NB4 (cell line): ENCODE measurements around the gene PHACTR2.
"Not testable (repeated sequence)": the region's sequence is repeated elsewhere in the genome, so short reads cannot be mapped to it uniquely, and the experiment has no call there.

Experiments used
- DNase-seq: peaks from one replicate; pipeline ENCODE4 v3.0.0; 2010; ENCODE audit warnings: low read depth
- H3K4me3 ChIP-seq: one replicate; pipeline ENCODE4 v1.5.1; 2011; ENCODE audit warnings: mild to moderate bottlenecking, low read depth, low read length, moderate library complexity
- MAX ChIP-seq: IDR thresholded peaks from 2 replicates; pipeline ENCODE4 v1.6.1; 2011; ENCODE audit warnings: low read depth, low read length
- MYC ChIP-seq: IDR thresholded peaks from 2 replicates; pipeline ENCODE4 v1.6.1; 2011; ENCODE audit warnings: low read depth, low read length
- POLR2A ChIP-seq: IDR thresholded peaks from 2 replicates; pipeline ENCODE4 v1.6.1; 2011; ENCODE audit warnings: mild to moderate bottlenecking; ENCODE audit not compliant: insufficient read length; ENCODE audit errors: extremely low read depth
- TF ChIP-seq, protein P1 (sequence below): IDR thresholded peaks from one replicate; pipeline ENCODE4 v1.5.1; 2012; ENCODE audit warnings: low read depth, low read length

PHACTR2 gene

DNA sequence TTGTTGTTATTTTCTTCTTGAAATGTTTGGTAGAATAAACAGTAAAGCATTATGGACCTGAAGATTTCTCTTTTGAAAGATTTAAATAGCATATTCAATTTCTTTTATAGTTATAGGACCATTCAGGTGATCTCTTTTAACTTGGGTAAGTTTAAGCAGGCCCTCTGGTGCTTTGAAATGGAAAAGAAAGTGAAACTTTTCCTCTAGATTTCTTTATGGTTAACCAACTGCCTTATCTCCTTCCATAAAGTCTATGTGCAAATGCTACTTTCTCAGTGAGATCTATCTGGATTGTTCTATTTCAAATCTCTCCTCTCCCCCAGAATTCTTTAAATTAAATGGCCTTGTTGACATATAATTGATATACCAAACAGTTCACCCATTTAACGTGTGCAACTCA lies 54.0 kb downstream of the PHACTR2 start:
- no peak for TF ChIP-seq POLR2A
- TF ChIP-seq MAX: no peak
- no peak for TF ChIP-seq MYC
- TF ChIP-seq, protein P1, sequence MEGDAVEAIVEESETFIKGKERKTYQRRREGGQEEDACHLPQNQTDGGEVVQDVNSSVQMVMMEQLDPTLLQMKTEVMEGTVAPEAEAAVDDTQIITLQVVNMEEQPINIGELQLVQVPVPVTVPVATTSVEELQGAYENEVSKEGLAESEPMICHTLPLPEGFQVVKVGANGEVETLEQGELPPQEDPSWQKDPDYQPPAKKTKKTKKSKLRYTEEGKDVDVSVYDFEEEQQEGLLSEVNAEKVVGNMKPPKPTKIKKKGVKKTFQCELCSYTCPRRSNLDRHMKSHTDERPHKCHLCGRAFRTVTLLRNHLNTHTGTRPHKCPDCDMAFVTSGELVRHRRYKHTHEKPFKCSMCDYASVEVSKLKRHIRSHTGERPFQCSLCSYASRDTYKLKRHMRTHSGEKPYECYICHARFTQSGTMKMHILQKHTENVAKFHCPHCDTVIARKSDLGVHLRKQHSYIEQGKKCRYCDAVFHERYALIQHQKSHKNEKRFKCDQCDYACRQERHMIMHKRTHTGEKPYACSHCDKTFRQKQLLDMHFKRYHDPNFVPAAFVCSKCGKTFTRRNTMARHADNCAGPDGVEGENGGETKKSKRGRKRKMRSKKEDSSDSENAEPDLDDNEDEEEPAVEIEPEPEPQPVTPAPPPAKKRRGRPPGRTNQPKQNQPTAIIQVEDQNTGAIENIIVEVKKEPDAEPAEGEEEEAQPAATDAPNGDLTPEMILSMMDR: no peak
- H3K4me3 ChIP-seq: no peak overlapping the region
- DNase-seq: no peak

DNA sequence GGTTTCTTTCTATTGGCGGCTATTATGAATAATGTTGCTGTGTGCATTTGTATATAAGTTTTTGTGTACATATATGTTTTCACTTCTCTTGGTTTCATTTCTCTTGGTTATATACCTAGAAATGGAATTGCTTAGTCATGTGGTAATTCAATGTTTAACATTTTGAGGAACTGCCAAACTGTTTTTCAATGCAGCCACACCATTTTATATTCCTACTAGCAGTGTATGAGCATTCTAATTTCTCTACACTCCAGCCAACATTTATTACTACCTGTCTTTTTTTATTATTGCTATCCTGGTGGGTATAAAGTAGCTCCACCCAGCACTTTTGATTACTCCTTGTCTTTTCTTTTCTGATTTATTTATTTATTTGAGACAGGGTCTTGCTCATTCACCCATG lies 54.8 kb downstream of the PHACTR2 start:
- no peak for TF ChIP-seq MYC
- TF ChIP-seq POLR2A: no peak
- TF ChIP-seq MAX: no peak
- TF ChIP-seq, protein P1: no peak
- no peak overlapping the region for H3K4me3 ChIP-seq
- peak; percentile 12 for DNase-seq

GRCh38 chr6:143733510-143733909 lies 55.7 kb downstream of the PHACTR2 start:
- no peak for DNase-seq
- H3K4me3 ChIP-seq: no peak overlapping the region

GRCh38 chr6:143734641-143735063 lies 56.9 kb downstream of the PHACTR2 start:
- DNase-seq: no peak
- H3K4me3 ChIP-seq: no peak overlapping the region
- TF ChIP-seq MAX: no peak
- no peak for TF ChIP-seq MYC
- TF ChIP-seq, protein P1: no peak
- TF ChIP-seq POLR2A: no peak

More at GRCh38 chr6:143733510-143733909, 55.7 kb downstream of the PHACTR2 start:
- TF ChIP-seq MAX: no peak
- TF ChIP-seq, protein P1: no peak
- no peak for TF ChIP-seq POLR2A
- TF ChIP-seq MYC: no peak

- DNase-seq, H3K4me3 ChIP-seq: not testable (repeated sequence)
These were observed 60.4 kb downstream of the PHACTR2 start for GRCh38 chr6:143738072-143738690.

GRCh38 chr6:143739341-143739851 lies 61.6 kb downstream of the PHACTR2 start:
- TF ChIP-seq MAX: no peak
- no peak for TF ChIP-seq POLR2A
- TF ChIP-seq MYC: no peak
- TF ChIP-seq, protein P1: no peak
- DNase-seq: no peak

More at GRCh38 chr6:143739341-143739851, 61.6 kb downstream of the PHACTR2 start:
- no peak overlapping the region for H3K4me3 ChIP-seq
